Left ventricle myocardium inferior (tissue), 1 donor: Measurements from ENCODE around the gene FBXL7. TPM values are rescaled to one million over a fixed set of nuclear protein-coding genes. Genes with fewer than 3 reads are reported as not detected.
A peak's percentile ranks its signal among the peaks of the same experiment; 100 is the strongest.

Experiments used
- DNase-seq: peaks from one replicate; pipeline ENCODE4 v3.0.0-alpha.2; 2020
- H3K27ac ChIP-seq: fragments of 200-600 bp; replicated peaks from 2 replicates; pipeline ENCODE4 v1.8.0; 2021
- H3K27me3 ChIP-seq: fragments of 200-600 bp; 2 replicates; pipeline ENCODE4 v1.8.0; 2021; ENCODE audit warnings: low read depth
- H3K36me3 ChIP-seq: fragments of 200-600 bp; 2 replicates; pipeline ENCODE4 v1.8.0; 2021
- H3K4me1 ChIP-seq: fragments of 200-600 bp; 2 replicates; pipeline ENCODE4 v1.8.0; 2021
- H3K4me3 ChIP-seq: fragments of 200-600 bp; 2 replicates; pipeline ENCODE4 v1.8.0; 2021; ENCODE audit warnings: mild to moderate bottlenecking, moderate library complexity
- H3K9me3 ChIP-seq: fragments of 200-600 bp; replicated peaks from 2 replicates; pipeline ENCODE4 v1.8.0; 2021
- intact Hi-C: fragments of 100-400 bp; cut with micrococcal nuclease; formaldehyde crosslinking; loops from one replicate; pipeline ENCODE4 v1.11.0; 2022
- long read RNA-seq: library from polyadenylated mRNA; unstranded; transcript quantifications from one replicate; pipeline ENCODE4 v2.0.0, GENCODE V29; 2021
- total RNA-seq: library from RNA; stranded (reverse); fragmentation: NEBNext Ultra II Directional; extraction: Animal tissue kit (Norgen Biotek cat#: 25700); gene quantifications from one replicate; pipeline ENCODE4 v1.2.1, GENCODE V29; 2021
- TF ChIP-seq, protein P1 (sequence below): fragments of 200-600 bp; IDR thresholded peaks from 2 replicates; pipeline ENCODE4 v1.8.0; 2021; ENCODE audit warnings: antibody characterized with exemption, mild to moderate bottlenecking, borderline replicate concordance
- donor health status: DM: no; HTN: yes; CAD: no; lungs with severe emphysema.

The FBXL7 gene
- 27.7 TPM for total RNA-seq
- long read RNA-seq, transcript FBXL7-201 (2 exons, 3,960 nt), result major isoform, 8 of 10 reads
- long read RNA-seq, partial matches to known transcripts, result 0 of 10 reads
- long read RNA-seq, other reads (novel, unspliced or antisense), result 2 of 10 reads

DNA sequence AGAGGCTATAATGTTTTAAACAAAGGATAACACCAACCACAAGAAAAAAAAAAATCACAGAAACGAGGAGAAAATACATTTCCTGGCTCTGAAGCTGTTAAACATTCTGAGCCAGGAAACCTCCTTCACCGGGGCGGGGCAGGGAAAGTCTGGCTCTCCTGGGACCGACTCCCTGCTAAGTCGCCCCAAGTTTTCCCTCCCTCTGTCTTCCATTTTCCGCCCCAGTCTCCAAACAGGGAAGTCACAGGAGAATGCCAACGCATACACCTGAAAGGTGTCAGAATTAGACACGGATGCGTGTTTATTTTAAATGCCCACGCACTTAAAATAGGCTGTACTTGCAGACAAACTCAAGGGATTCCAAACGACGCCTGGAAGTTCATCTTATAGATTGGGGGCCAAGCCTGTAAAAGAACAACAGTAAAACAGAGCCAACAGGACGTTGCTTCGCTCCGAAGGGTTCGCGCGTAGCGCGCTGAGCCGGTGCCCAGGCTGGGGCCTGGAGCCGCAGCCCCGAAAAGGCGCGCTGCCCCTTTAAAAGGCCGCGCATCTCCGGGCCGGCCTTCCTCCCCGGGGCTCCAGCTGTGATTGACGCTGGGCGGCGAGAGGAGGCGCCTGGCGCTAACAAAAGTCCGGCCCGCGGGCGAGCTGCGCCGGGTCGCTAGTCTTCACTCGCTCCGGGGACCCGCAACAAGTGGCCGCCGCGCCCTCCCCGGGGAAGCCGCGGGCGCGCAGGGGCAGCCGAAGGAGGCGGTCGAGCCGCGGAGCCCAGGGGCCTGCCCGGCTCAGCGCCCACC is at the start of gene FBXL7:
Gene FBXL7, plus strand, starts transcription at position 653 of the 797 bp plus-strand sequence.
- TF ChIP-seq, protein P1, sequence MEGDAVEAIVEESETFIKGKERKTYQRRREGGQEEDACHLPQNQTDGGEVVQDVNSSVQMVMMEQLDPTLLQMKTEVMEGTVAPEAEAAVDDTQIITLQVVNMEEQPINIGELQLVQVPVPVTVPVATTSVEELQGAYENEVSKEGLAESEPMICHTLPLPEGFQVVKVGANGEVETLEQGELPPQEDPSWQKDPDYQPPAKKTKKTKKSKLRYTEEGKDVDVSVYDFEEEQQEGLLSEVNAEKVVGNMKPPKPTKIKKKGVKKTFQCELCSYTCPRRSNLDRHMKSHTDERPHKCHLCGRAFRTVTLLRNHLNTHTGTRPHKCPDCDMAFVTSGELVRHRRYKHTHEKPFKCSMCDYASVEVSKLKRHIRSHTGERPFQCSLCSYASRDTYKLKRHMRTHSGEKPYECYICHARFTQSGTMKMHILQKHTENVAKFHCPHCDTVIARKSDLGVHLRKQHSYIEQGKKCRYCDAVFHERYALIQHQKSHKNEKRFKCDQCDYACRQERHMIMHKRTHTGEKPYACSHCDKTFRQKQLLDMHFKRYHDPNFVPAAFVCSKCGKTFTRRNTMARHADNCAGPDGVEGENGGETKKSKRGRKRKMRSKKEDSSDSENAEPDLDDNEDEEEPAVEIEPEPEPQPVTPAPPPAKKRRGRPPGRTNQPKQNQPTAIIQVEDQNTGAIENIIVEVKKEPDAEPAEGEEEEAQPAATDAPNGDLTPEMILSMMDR, result peak; percentile 41
- intact Hi-C loops, result no loop called here
- Histone ChIP-seq H3K4me1 (peaks cover 40% of the 10 kb centered on the region), H3K4me3 (peak within 1 kb of the TSS; percentile 90), H3K9me3 (no peaks in the 10 kb centered on the region), H3K27ac (peak within 1 kb of the TSS; percentile 94), H3K27me3 (no peaks in the 10 kb centered on the region), H3K36me3 (peaks cover 16% of the 10 kb centered on the region)
- DNase-seq, result peak; percentile 85

DNA sequence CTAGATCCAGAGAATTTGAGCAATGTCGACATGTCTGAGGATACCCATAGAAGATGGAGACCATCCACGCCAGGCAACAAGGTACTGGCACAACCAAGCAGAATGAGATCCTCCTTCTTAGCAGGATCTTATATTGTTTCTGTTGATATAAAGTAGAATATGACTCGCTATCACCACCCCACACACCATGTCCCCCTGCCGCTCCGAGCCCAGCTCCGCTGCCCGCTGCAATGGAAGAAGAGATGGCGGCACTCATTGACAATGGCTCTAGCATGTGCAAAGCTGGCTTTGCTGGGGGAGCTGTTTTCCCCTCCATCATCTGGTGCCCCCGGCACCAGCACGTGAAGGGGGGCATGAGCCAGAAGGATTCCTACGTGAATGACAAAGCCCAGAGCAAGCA is 49.5 kb upstream of the FBXL7 start:
- peaks cover under 1% of the 10 kb centered on the region for H3K9me3 ChIP-seq
- no peaks in the 10 kb centered on the region for H3K36me3 ChIP-seq
- peaks cover 12% of the 10 kb centered on the region for H3K4me1 ChIP-seq
- H3K4me3 ChIP-seq, result no peak overlapping the region
- TF ChIP-seq, protein P1, result no peak
- no peak overlapping the region for H3K27ac ChIP-seq
- DNase-seq, result no peak
- intact Hi-C loops, result no loop called here
- no peaks in the 10 kb centered on the region for H3K27me3 ChIP-seq

DNA sequence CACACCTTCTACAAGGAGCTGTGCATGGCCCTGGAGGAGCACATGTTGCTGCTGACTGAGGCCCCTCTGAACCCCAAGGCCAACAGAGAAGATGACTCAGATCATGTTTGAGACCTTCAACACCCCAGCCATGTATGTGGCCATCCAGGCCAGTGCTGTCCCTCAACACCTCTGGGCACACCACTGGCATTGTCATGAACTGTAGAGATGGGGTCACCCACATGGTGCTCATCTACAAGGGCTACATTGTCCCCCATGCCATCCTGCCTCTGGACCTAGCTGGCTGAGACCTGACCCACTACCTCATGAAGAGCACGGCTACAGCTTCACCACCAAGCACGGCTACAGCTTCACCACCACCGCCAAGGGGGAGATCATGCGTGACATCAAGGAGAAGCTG is 49.0 kb upstream of the FBXL7 start:
- Histone ChIP-seq H3K27ac (no peak overlapping the region), H3K4me1 (peaks cover 12% of the 10 kb centered on the region), H3K27me3 (no peaks in the 10 kb centered on the region), H3K36me3 (no peaks in the 10 kb centered on the region), H3K4me3 (no peak overlapping the region), H3K9me3 (peaks cover 6% of the 10 kb centered on the region)
- TF ChIP-seq, protein P1, result no peak
- no peak for DNase-seq
- intact Hi-C loops, result no loop called here

DNA sequence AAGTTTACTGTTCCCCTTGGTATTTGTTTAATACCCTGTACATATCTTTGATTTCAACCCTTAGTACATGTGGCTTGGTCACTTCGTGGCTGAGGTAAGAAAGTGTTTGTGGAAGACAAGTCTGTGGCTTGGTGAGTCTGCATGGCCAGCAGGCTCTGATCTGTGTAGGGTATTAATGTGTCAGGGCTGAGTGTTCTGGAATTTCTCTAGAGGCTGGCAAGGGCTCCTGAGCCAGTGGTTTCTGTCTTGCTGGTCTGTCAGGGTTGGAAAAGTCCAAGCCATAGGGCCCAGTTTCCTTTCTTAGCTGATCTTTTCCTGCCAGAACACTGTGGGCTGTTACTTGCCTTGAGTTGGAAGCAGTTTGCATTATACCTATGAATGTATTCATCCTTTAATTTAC is 48.0 kb upstream of the FBXL7 start:
- no peak for DNase-seq
- Histone ChIP-seq H3K36me3 (no peaks in the 10 kb centered on the region), H3K4me1 (peaks cover 12% of the 10 kb centered on the region), H3K27ac (peak overlapping the region; percentile 9), H3K4me3 (no peak overlapping the region), H3K27me3 (no peaks in the 10 kb centered on the region), H3K9me3 (peaks cover 15% of the 10 kb centered on the region)
- TF ChIP-seq, protein P1, result no peak
- intact Hi-C loops, result no loop called here

DNA sequence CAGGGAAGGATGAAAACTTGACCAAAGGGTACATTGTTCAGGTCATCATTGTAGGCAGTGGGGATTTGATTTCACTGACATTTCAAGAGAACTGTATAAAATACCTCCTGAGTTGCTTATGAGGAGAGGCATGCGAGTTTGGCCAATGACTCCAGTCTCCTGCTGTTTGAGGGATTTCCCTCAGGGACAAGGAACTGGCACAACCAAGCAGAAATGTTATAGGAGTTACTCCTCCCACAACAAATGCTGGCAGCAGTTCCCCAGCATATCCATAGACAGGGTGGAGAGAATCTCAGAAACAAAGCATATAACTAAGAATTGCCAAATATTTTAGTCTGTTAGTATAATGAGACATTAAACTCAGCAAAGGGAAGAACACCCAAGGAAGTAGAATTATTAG is 47.2 kb upstream of the FBXL7 start:
- intact Hi-C loops, result no loop called here
- TF ChIP-seq, protein P1, result no peak

More for the DNA sequence above, 47.2 kb upstream of the FBXL7 start:
- peaks cover 17% of the 10 kb centered on the region for H3K9me3 ChIP-seq
- H3K4me3 ChIP-seq, result no peak overlapping the region
- H3K27ac ChIP-seq, result no peak overlapping the region
- no peaks in the 10 kb centered on the region for H3K36me3 ChIP-seq
- H3K27me3 ChIP-seq, result no peaks in the 10 kb centered on the region
- H3K4me1 ChIP-seq, result peaks cover 9% of the 10 kb centered on the region
- DNase-seq, result no peak
